Tibial nerve (tissue), 4 donors: ENCODE measurements around the gene MXI1. TPM values are rescaled to one million over a fixed set of nuclear protein-coding genes. Genes with fewer than 3 reads are reported as not detected.

Experiments
- DNase-seq, 2 donors: peaks; one replicate each; pipeline ENCODE4 v3.0.0-alpha.2; 2019; ENCODE audit warnings: low spot score in 2 of 2
- H3K27ac ChIP-seq, 4 donors: fragments of 200-600 bp; sonication (generic) in 3 of 4; one replicate each; pipeline ENCODE4 v1.5.1; 2017 to 2019; ENCODE audit warnings: mild to moderate bottlenecking in 1 of 4
- H3K27me3 ChIP-seq, 2 donors: fragments of 200-600 bp; sonication (generic) in 1 of 2; one replicate each; pipeline versions ENCODE4 v1.5.1 to v1.6.0; 2017 to 2019
- H3K36me3 ChIP-seq, 3 donors: fragments of 200-600 bp; sonication (generic); one replicate each; pipeline ENCODE4 v1.5.1; 2018 to 2019
- H3K4me1 ChIP-seq, 4 donors: fragments of 200-600 bp; sonication (generic) in 3 of 4; one replicate each; pipeline ENCODE4 v1.5.1; 2017 to 2019
- H3K4me3 ChIP-seq, 4 donors: fragments of 200-600 bp; sonication (generic) in 3 of 4; one replicate each; pipeline ENCODE4 v1.5.1; 2017 to 2019; ENCODE audit warnings: mild to moderate bottlenecking in 1 of 4, moderate library complexity in 1 of 4
- H3K9me3 ChIP-seq, 4 donors: fragments of 200-600 bp; sonication (generic) in 3 of 4; one replicate each; pipeline ENCODE4 v1.5.1; 2017 to 2019
- CTCF ChIP-seq, 5 experiments: fragments of 200-600 bp in 3 of 5; fragments of 450-650 bp in 2 of 5; sonication (generic) in 3 of 5; IDR thresholded peaks; one replicate each; pipeline ENCODE4 v1.5.1; 2016 to 2019; ENCODE audit warnings: antibody characterized with exemption in 5 of 5, mild to moderate bottlenecking in 3 of 5, moderate library complexity in 2 of 5
- EP300 ChIP-seq, 2 donors: sonication (generic); formaldehyde crosslinking; IDR thresholded peaks; one replicate each; pipeline ENCODE4 v1.6.1; 2017; ENCODE audit warnings: antibody characterized with exemption in 2 of 2, mild to moderate bottlenecking in 1 of 2
- POLR2A ChIP-seq, 2 donors: fragments of 450-650 bp; IDR thresholded peaks; one replicate each; pipeline ENCODE4 v1.6.1; 2017; ENCODE audit warnings: antibody characterized with exemption in 2 of 2, mild to moderate bottlenecking in 2 of 2, moderate library complexity in 2 of 2
- WGBS, 2 donors: methylation state at CpG; one replicate each; pipeline ENCODE4 v1.1.5; 2018; 5-methylcytosine and 5-hydroxymethylcytosine counted together
- total RNA-seq, 4 donors: library from RNA; depleted of rRNA; stranded (reverse); fragments of >200 nt; gene quantifications; one replicate each; pipeline ENCODE4 v1.1.0, GENCODE V29; 2016

MXI1 gene
- total RNA-seq, 4 donors from 2014 or later: 103 to 131 (median 123) TPM

GRCh38 chr10:110162741-110163145, 44.7 kb upstream of the MXI1 start:
- Histone ChIP-seq H3K9me3 (no peaks in the 10 kb centered on the region), H3K4me3 (no peak overlapping the region), H3K4me1 (peaks cover 0 to 3% (median 0%) of the 10 kb centered on the region in 4 donors), H3K36me3 (no peaks in the 10 kb centered on the region), H3K27me3 (peaks cover 0 to 33% of the 10 kb centered on the region in 2 donors), H3K27ac (no peak overlapping the region)
- TF ChIP-seq POLR2A (IDR thresholded peaks at IDR 0.05) (no peak), EP300 (IDR thresholded peaks at IDR 0.05) (no peak), CTCF (IDR thresholded peaks at IDR 0.05) (no peak)
- no peak for DNase-seq
- 41 to 43% methylated on average over 6 of the region's 6 CpGs for WGBS, 2 donors

GRCh38 chr10:110163192-110163773, 44.1 kb upstream of the MXI1 start:
- H3K4me3 ChIP-seq: no peak overlapping the region
- 74 to 80% methylated on average over 5 of the region's 5 CpGs for WGBS, 2 donors
- TF ChIP-seq POLR2A (IDR thresholded peaks at IDR 0.05) (no peak), EP300 (IDR thresholded peaks at IDR 0.05) (no peak), CTCF (IDR thresholded peaks at IDR 0.05) (no peak)
- H3K27me3 ChIP-seq: peaks cover 0 to 38% of the 10 kb centered on the region in 2 donors
- peaks cover 0 to 3% (median 0%) of the 10 kb centered on the region in 4 donors for H3K4me1 ChIP-seq
- no peaks in the 10 kb centered on the region for H3K9me3 ChIP-seq
- no peak for DNase-seq
- H3K36me3 ChIP-seq: no peaks in the 10 kb centered on the region
- no peak overlapping the region for H3K27ac ChIP-seq

GRCh38 chr10:110163841-110164240, 43.6 kb upstream of the MXI1 start:
- Histone ChIP-seq H3K36me3 (no peaks in the 10 kb centered on the region), H3K9me3 (no peaks in the 10 kb centered on the region), H3K27ac (no peak overlapping the region), H3K4me1 (peaks cover 0 to 6% (median 4%) of the 10 kb centered on the region in 4 donors), H3K27me3 (peaks cover 0 to 44% of the 10 kb centered on the region in 2 donors), H3K4me3 (no peak overlapping the region)
- DNase-seq: no peak
- TF ChIP-seq POLR2A (IDR thresholded peaks at IDR 0.05) (no peak), EP300 (IDR thresholded peaks at IDR 0.05) (no peak), CTCF (IDR thresholded peaks at IDR 0.05) (no peak)
- 55 to 59% methylated on average over 4 of the region's 4 CpGs for WGBS, 2 donors

- WGBS, 2 donors: 70 to 78% methylated on average over 6 of the region's 6 CpGs
- DNase-seq: no peak
- H3K9me3 ChIP-seq: no peaks in the 10 kb centered on the region
- peaks cover 0 to 10% (median 4%) of the 10 kb centered on the region in 4 donors for H3K4me1 ChIP-seq
- H3K27ac ChIP-seq: no peak overlapping the region
- no peak overlapping the region for H3K4me3 ChIP-seq
- peaks cover 0 to 57% of the 10 kb centered on the region in 2 donors for H3K27me3 ChIP-seq
- no peak for TF ChIP-seq CTCF (IDR thresholded peaks at IDR 0.05)
- no peak for TF ChIP-seq POLR2A (IDR thresholded peaks at IDR 0.05)
- TF ChIP-seq EP300 (IDR thresholded peaks at IDR 0.05): no peak
- no peaks in the 10 kb centered on the region for H3K36me3 ChIP-seq
These were observed 42.2 kb upstream of the MXI1 start for GRCh38 chr10:110165239-110165638.

GRCh38 chr10:110167149-110167548, 40.3 kb upstream of the MXI1 start:
- DNase-seq: no peak
- H3K27me3 ChIP-seq: peaks cover 0 to 66% of the 10 kb centered on the region in 2 donors

More at GRCh38 chr10:110167149-110167548, 40.3 kb upstream of the MXI1 start:
- Histone ChIP-seq H3K4me3 (no peak overlapping the region), H3K9me3 (no peaks in the 10 kb centered on the region), H3K27ac (no peak overlapping the region), H3K36me3 (no peaks in the 10 kb centered on the region), H3K4me1 (peaks cover 0 to 18% (median 4%) of the 10 kb centered on the region in 4 donors)
- TF ChIP-seq CTCF (IDR thresholded peaks at IDR 0.05) (no peak), EP300 (IDR thresholded peaks at IDR 0.05) (no peak), POLR2A (IDR thresholded peaks at IDR 0.05) (no peak)
- whole genome bisulfite sequencing, 2 donors: 93 to 94% methylated on average over 7 of the region's 7 CpGs
